GDM1 (cell line): ENCODE measurements around the gene EXOC6.

Experiments
- DNase-seq: peaks from one replicate; lab custom pipeline; 2025; lab: John Stamatoyannopoulos, UW

The EXOC6 gene

GRCh38 chr10:92848441-92849233 lies at the start of gene EXOC6:
Gene EXOC6, plus strand, starts transcription at chr10:92848520. Its CDS starts 14 bp downstream, at chr10:92848534.
- peak; percentile 82 for DNase-seq

- no peak for DNase-seq
Measured at GRCh38 chr10:92799568-92799967, 48.8 kb upstream of the EXOC6 start.

- no peak for DNase-seq
Measured at GRCh38 chr10:92800134-92800733, 48.1 kb upstream of the EXOC6 start.

GRCh38 chr10:92801978-92802872 lies 46.1 kb upstream of the EXOC6 start:
- no peak for DNase-seq

- no peak for DNase-seq
Measured at GRCh38 chr10:92809840-92810239, 38.5 kb upstream of the EXOC6 start.

GRCh38 chr10:92810934-92811532 lies 37.3 kb upstream of the EXOC6 start:
- DNase-seq, result no peak

- no peak for DNase-seq
Measured at GRCh38 chr10:92811986-92812385, 36.3 kb upstream of the EXOC6 start.

GRCh38 chr10:92813979-92814378 lies 34.3 kb upstream of the EXOC6 start:
- no peak for DNase-seq

- no peak for DNase-seq
Measured at GRCh38 chr10:92814790-92815189, 33.5 kb upstream of the EXOC6 start.

GRCh38 chr10:92816091-92816531 lies 32.2 kb upstream of the EXOC6 start:
- DNase-seq, result no peak

GRCh38 chr10:92822060-92822634 lies 26.2 kb upstream of the EXOC6 start:
- peak; percentile 24 for DNase-seq

GRCh38 chr10:92822964-92823363 lies 25.4 kb upstream of the EXOC6 start:
- peak; percentile 39 for DNase-seq

- no peak for DNase-seq
Measured at GRCh38 chr10:92826061-92826460, 22.3 kb upstream of the EXOC6 start.

GRCh38 chr10:92826504-92826903 lies 21.8 kb upstream of the EXOC6 start:
- no peak for DNase-seq

- DNase-seq, result no peak
Measured at GRCh38 chr10:92829042-92829785, 19.1 kb upstream of the EXOC6 start.

- no peak for DNase-seq
Measured at GRCh38 chr10:92829786-92830377, 18.4 kb upstream of the EXOC6 start.

- DNase-seq, result peak; percentile 54
Measured at GRCh38 chr10:92830478-92831389, 17.6 kb upstream of the EXOC6 start.

GRCh38 chr10:92832121-92832520 lies 16.2 kb upstream of the EXOC6 start:
- DNase-seq, result no peak

- DNase-seq, result no peak
Measured at GRCh38 chr10:92832998-92833650, 15.2 kb upstream of the EXOC6 start.
